HG03575 (cell line): Measurements from ENCODE around the gene CCIN.

Experiments used
- ATAC-seq: cut with Tn5 transposase; IDR thresholded peaks from one replicate; pipeline ENCODE4 v1.9.1; 2021; ENCODE audit not compliant: unreplicated experiment, insufficient number of reproducible peaks, low FRiP score; ENCODE audit errors: extremely low read depth

The CCIN gene

DNA sequence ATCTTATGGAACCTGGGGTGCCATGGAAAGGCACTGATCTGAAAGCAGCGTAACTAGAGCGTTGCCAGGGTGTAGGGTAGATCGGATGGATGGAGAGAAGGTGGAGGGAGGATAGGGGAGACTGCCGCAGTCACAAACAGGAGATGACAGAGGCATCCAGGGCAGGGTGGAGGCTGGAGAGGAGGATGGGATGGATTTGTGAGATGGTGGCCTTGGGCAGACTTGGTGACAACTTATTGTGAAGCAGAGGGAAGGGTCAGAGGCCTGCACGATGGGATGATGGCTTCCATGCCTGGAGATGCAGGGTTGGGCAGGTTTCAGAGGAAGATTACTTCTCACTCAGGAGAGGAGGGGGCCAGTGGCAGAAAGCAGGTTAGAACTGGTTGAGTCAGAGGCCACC lies 30.3 kb upstream of the CCIN start:
- no peak for ATAC-seq

DNA sequence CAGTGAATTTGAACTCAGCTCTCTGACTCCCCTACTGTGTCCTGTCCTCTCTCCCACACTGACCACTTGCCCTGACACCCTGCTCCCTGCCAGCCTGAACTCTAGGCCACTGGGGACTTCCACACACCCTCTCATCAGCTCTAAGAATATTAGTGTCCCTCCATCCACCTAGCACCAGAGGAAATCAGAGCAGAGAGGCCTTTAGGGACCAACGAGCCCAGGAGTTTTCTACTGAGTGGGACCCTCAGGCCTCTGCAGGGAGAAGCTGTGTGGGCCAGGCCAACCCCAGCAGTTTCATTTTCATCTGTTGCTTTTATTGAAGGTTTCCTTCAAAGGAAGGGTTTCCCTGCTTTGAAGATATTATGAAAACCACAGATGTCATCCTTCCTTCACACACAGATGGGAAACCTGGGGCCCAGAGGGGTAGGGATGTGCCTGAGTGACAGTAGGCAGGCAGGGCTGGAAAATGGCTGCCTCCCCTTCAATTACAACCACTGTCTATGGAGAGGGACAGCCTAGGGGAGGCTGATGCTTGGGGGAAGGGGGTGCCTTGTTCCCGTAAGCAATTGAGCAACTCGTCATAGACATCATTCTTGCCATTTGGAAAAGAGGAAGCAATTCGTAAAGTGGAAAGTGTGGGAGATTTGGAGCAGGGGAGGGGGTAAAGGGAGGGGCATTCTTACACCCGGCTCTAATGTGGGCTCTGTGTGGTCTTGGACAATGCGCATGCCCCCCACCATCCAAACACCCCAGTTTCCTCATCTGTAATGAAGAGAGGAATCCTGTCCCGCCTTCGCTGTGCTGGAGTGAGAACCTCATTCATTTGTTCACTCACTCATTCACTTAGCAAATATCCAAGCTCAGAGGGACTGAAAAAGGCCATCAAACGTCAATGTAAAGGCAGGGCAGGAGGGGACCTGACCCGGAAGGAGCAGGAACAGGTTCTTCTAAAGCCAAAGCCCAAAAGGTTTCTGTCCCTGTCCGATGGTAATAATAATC lies 28.8 kb upstream of the CCIN start:
- no peak for ATAC-seq

DNA sequence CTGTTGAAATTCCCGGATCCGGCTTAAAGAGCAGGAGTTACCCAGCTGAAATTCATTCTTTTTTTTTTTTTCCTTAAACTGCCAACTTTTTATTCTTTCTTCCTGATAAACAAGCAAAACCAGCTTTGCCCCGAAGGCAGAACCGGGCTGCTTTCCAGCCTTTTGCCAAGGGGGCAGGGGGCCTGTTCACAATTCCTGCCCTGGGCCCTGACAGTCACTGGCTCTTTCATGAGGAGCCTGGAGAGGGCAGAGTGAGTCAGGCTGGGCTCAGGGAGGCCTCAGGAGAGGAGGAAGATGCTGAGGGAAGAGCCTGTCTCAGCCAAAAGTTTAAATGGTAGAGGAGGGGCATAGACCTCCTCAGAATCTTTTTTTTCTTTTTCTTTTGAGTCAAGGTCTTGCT lies 27.9 kb upstream of the CCIN start:
- no peak for ATAC-seq

DNA sequence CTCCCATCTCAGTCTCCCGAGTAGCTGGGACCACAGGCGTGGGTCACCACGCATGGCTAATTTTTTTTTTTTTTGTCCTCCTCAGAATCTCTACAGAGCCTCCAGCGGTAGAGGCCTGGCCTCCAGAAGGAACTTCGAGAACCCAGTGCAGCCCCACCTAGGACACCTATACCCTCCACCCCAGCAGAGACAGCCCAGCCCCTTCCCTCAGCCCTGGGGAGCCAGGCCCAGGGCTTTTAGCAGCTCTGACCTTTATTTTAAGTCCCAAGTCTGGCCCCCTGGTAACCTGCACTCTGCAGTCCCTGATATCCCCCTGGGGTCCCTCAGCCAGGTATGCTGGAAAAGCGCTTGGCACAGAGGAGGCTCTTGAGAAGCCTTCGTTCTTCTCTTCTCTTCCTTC lies 27.4 kb upstream of the CCIN start:
- no peak for ATAC-seq

DNA sequence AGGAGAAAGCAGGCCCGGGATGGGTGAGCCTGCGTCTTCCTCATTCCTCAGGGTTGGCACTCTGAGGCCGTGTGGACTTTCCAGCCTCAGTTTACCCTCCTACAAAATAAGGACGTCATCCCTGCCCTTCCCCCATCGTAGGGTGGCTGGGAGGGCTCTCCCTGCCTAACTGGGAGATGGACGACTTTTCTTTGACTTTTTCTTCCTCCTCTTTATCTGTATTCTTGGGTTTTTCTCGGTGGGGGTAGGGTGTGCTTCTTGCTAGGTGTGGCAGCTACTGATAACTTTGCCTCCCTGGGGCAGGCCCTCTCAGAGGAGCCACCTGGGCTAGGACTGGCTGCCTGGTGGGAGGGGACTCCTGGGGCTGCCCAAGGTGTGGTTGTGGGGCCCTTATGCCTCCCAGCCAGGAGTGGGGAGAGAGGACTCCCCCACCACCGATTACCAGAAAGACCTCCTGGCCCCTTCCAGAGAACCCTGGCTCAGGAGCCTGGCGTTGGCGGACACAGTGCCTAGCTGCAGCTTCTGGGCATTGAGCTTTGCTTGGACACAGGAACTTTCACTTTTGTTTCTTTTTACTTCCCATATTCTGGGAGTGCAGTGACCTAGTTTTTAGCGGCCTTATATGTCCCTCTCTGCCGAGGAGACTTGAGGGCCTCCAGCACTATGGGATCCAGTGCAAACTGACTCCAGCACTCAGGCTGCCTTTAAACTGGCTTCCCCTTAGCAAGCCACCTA lies 26.5 kb upstream of the CCIN start:
- ATAC-seq: no peak

- ATAC-seq: no peak
Measured at GRCh38 chr9:36143245-36143641, 25.9 kb upstream of the CCIN start.

DNA sequence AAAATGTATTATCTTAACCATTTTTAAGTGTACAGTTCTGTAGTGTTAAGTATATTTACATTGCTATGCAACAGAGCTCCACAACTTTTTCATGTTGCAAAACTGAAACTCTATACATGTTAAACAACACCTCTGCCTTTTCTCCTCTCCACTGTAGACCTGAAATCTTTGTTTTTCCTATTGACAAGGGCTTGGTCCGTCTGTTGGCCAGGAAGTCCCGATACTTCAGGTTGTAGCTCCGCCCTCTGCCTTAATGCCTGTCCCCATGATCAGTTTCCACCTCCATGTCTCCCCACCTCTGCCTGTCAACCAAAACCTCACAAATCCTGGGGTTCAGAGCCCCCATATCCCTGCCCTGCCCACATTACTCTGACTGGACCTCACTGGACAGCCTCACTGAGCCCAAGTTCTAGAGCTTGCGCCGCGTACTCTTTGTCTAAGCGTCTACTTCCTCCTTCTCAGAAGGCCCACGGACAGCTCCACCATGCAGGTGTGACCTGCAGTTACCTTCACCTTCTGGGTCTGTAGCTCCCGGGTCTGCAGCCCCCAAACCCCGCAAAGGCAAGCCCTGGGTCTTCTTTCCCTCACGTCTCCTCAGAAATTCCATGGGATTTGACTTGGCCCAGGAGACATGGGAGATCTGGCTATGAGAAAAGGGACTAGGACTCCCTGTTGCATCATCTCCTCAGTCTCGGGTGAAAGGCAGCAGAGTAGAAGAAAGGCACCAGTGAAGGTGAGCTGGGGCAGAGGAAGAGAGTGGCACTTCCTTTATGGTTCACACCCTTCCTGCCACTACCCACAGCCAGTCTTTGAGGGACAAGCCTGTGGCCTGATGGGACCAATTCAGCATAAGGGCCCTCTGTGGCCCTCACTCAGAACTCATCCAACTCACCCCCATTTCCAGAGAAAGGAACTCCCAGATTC lies 24.6 kb upstream of the CCIN start:
- no peak for ATAC-seq

DNA sequence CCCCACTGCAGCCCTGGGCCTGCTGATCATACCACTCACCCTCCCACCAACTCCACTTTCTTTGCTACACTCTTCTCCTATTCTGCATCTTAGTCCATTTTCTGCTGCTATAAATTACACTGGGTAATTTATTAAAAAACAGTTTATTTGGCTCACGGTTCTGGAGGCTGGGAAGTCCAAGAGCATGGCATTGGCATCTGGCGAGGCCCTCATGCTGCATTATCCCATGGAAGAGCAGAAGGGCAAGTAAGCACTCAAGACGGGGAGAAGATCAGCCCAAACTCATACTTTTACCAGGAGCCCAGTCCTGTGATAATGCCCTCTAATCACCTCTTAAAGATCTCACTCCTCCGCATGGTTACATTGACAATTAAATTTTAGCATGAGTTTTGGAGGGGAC lies 23.2 kb upstream of the CCIN start:
- no peak for ATAC-seq

DNA sequence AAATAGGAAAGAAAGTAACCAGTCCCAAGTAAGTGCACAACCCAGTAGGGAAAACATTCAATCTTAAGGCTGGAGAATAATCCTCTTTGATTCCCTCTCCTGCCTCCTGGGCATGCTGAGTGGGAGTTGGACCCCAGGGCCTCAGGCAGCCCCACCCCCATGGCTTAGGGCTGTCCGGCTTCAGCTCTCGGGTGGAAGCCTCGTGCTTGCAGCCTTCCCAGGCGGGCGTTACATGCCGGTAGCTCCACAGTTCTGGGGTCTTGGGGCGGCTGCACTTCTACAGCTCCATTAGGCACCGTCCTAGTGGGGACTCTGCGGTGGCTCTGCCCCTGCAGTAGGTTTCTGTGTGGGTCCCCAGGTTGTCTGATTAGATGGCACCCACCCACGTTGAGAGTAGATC lies 22.5 kb upstream of the CCIN start:
- no peak for ATAC-seq

- no peak for ATAC-seq
Measured at GRCh38 chr9:36147441-36148175, 21.6 kb upstream of the CCIN start.

DNA sequence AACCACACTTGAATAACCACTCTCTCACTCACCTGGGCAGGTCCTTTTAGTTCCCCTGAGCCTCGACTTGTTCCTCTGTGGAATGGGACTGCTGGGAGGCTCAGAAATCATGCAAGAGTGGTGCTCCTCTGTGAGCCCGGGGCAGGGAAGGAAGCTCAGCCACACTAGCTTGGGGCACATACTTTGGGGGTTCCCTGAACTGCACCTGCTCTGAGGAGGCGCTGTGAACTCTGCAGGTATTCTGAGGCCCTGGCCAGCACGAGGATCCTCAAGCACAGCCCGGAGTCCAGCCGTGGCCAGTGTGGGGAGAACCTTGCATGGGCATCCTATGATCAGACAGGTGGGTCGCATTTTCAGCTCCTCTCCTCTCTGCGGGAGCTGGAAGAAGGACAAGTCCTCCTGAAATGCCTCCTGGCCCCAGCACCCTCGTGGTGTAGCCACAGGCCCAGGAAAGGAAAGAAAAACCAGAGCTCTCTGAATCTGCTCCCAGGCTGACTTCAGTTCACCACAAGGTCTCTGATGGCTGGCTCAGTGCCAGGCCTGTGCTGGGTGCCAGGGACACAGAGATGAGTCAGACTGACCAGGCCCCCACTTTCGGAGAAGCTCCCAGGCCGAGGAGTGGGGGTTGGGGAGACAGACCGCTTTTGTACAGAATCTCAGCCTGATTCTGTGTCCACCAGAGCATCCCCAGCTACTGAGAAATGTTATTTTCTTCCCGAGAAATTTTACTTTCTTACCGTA lies 20.7 kb upstream of the CCIN start:
- no peak for ATAC-seq

- ATAC-seq: no peak
Measured at GRCh38 chr9:36149197-36149596, 20.0 kb upstream of the CCIN start.

DNA sequence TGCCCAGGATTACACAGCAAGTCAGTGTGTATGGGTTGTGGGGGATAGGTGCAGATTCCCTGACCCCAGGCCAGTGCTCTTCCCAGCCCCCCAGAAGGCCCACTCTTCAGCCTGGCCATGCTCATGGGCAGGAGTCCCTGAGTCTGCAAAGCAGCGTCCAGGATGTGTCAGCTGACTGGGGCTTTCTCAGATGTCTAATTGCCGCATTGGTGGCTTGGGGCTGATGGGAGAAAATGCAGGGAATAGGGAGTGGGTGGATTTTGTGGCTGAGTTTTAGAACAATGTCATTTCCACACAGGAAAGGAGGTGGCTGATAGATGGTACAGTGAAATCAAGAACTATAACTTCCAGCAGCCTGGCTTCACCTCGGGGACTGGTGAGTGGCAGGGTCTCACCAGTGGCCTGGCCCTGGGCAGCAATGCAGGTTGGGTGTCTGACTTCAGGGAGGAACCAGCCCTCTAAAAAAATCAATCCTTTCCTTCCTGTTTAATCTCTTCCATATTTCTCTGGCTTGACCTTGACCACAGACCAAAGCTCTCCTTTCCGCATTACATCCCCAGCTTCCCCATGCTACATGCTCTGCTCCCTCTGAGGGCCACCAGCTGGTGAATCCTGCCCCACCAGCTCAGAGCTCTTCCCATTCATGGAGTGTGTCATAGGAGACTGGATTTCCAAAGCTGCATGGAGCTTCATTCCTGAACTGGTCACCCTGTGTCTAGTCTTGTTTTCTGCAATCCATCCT lies 18.4 kb upstream of the CCIN start:
- no peak for ATAC-seq

- ATAC-seq: peak; percentile 60
Measured at GRCh38 chr9:36151316-36152210, 17.6 kb upstream of the CCIN start.

- ATAC-seq: no peak
Measured at GRCh38 chr9:36152741-36153438, 16.3 kb upstream of the CCIN start.

GRCh38 chr9:36153746-36154145 lies 15.4 kb upstream of the CCIN start:
- no peak for ATAC-seq
